Coronary artery (tissue), 2 donors: Measurements from ENCODE around the gene HOXB5.

Experiments
- DNase-seq: peaks from one replicate; pipeline ENCODE4 v3.0.0-alpha.2; 2017; ENCODE audit warnings: low spot score
- H3K27ac ChIP-seq, 2 donors: fragments of 200-600 bp; sonication (generic); one replicate each; pipeline ENCODE4 v1.5.1; 2016 to 2019
- H3K4me3 ChIP-seq: fragments of 200-600 bp; sonication (generic); 2 replicates; pipeline ENCODE4 v1.5.1; 2016; ENCODE audit warnings: mild to moderate bottlenecking, moderate library complexity
- CTCF ChIP-seq: fragments of 200-600 bp; sonication (generic); IDR thresholded peaks from one replicate; pipeline ENCODE4 v1.5.1; 2019; ENCODE audit warnings: antibody characterized with exemption

Gene HOXB5

GRCh38 chr17:48558831-48559121, 34.8 kb downstream of the HOXB5 start:
- TF ChIP-seq CTCF = no peak
- H3K4me3 ChIP-seq = no peak overlapping the region
- DNase-seq = no peak
- H3K27ac ChIP-seq = peak overlapping the region in 1 of 2 donors; percentile 87

GRCh38 chr17:48558057-48558830, 35.3 kb downstream of the HOXB5 start:
- DNase-seq = no peak
- peak overlapping the region in 1 of 2 donors; percentile 87 for H3K27ac ChIP-seq
- H3K4me3 ChIP-seq = no peak overlapping the region
- TF ChIP-seq CTCF = no peak

- no peak for TF ChIP-seq CTCF
- Histone ChIP-seq H3K27ac (peak overlapping the region; percentile 27 to 87), H3K4me3 (peak overlapping the region; percentile 14)
- DNase-seq = no peak
Observed at GRCh38 chr17:48556576-48557401, 36.8 kb downstream of the HOXB5 start.

GRCh38 chr17:48556229-48556575, 37.4 kb downstream of the HOXB5 start:
- no peak for TF ChIP-seq CTCF
- H3K27ac ChIP-seq = peak overlapping the region in 1 of 2 donors; percentile 87
- H3K4me3 ChIP-seq = peak overlapping the region; percentile 73
- DNase-seq = no peak

- peak; percentile 58 for TF ChIP-seq CTCF
- H3K27ac ChIP-seq = peak overlapping the region; percentile 80 to 87
- peak overlapping the region; percentile 73 for H3K4me3 ChIP-seq
- DNase-seq = no peak
Observed at GRCh38 chr17:48555258-48556228, 38.0 kb downstream of the HOXB5 start.

- DNase-seq = no peak
- peak overlapping the region; percentile 80 to 87 for H3K27ac ChIP-seq
- no peak for TF ChIP-seq CTCF
- peak overlapping the region; percentile 73 for H3K4me3 ChIP-seq
Observed at GRCh38 chr17:48554412-48555257, 38.9 kb downstream of the HOXB5 start.
